A673 (cell line): Measurements from ENCODE around the gene LHPP.

Source experiments
- CTCF ChIP-seq: fragments of 300-800, 200-600 bp; sonication (generic); conservative IDR thresholded peaks from 2 replicates; pipeline ENCODE4 v1.5.1; 2017; ENCODE audit warnings: low read depth, mild to moderate bottlenecking, antibody characterized with exemption, low read length, moderate library complexity, mixed read lengths
- EZH2 ChIP-seq: fragments of 200-600 bp; sonication (generic); IDR thresholded peaks from 2 replicates; pipeline ENCODE4 v1.6.1; 2017; ENCODE audit warnings: borderline replicate concordance, low read depth, mild to moderate bottlenecking, mixed read lengths, antibody characterized with exemption, low read length; ENCODE audit not compliant: poor library complexity, severe bottlenecking

- no peak for TF ChIP-seq EZH2
- TF ChIP-seq CTCF = no peak
These were observed 35.0 kb downstream of the LHPP start for GRCh38 chr10:124496620-124497019.
